SK-N-SH (cell line): ENCODE measurements around the gene CHD6. TPM values are rescaled to one million over a fixed set of nuclear protein-coding genes. Genes with fewer than 3 reads are reported as not detected.

Experiments used
- CTCF ChIA-PET: fragments of 300-600, 350-600 bp; formaldehyde crosslinking; extraction: SDS; loops from one replicate; lab custom pipeline; 2021; lab: Yijun Ruan, JAX
- POLR2A ChIA-PET: fragments of 350-600 bp; sonication (Branson Sonifier 250); formaldehyde crosslinking; extraction: SDS; loops from one replicate; lab custom pipeline; 2020; ENCODE audit warnings: antibody characterized with exemption, inconsistent platforms; lab: Yijun Ruan, JAX
- DNase-seq: peaks from one replicate; pipeline ENCODE4 v3.0.0; 2012
- H2AFZ ChIP-seq: fragments of 200-600 bp; sonication (generic); 2 replicates; pipeline ENCODE4 v1.8.1; 2016; ENCODE audit warnings: antibody characterized with exemption, mild to moderate bottlenecking, low read depth
- H3F3A ChIP-seq: fragments of 200-600 bp; sonication (generic); replicated peaks from 2 replicates; pipeline ENCODE3; 2016; ENCODE audit warnings: antibody characterized with exemption, mild to moderate bottlenecking; ENCODE audit not compliant: insufficient read depth
- H3K27ac ChIP-seq, 2 experiments: fragments of 200-500 bp in 1 of 2; fragments of 200-600 bp in 1 of 2; sonication (Bioruptor generic) in 1 of 2; sonication (generic), shearing (Covaris generic) in 1 of 2; 2 replicates each; pipeline versions ENCODE4 v1.5.1 to v1.6.1; 2014 to 2016; ENCODE audit warnings: low read depth in 2 of 2, inconsistent platforms in 1 of 2, low read length in 1 of 2, mild to moderate bottlenecking in 1 of 2, mixed read lengths in 1 of 2
- H3K27me3 ChIP-seq: fragments of 200-600 bp; sonication (generic), shearing (Covaris generic); 2 replicates; pipeline ENCODE4 v1.6.1; 2016; ENCODE audit warnings: mixed run types; ENCODE audit not compliant: insufficient read depth
- H3K36me3 ChIP-seq, 2 experiments: fragments of 200-500 bp in 1 of 2; fragments of 200-600 bp in 1 of 2; sonication (Bioruptor generic) in 1 of 2; sonication (generic) in 1 of 2; replicated peaks in 1 of 2; 2 replicates each; pipeline versions ENCODE3 to v1.5.1; 2014 to 2016; ENCODE audit warnings: low read length in 1 of 2, mild to moderate bottlenecking in 1 of 2; ENCODE audit not compliant: insufficient read depth in 2 of 2, control insufficient read depth in 1 of 2
- H3K4me1 ChIP-seq, 2 experiments: fragments of 200-500 bp in 1 of 2; fragments of 200-600 bp in 1 of 2; sonication (Bioruptor generic) in 1 of 2; sonication (generic), shearing (Covaris generic) in 1 of 2; 2 replicates each; pipeline versions ENCODE4 v1.5.1 to v1.6.1; 2014 to 2016; ENCODE audit warnings: low read depth in 1 of 2, low read length in 1 of 2, mixed run types in 1 of 2; ENCODE audit not compliant: insufficient read depth in 2 of 2, control insufficient read depth in 1 of 2
- H3K4me2 ChIP-seq: fragments of 200-600 bp; sonication (generic), shearing (Covaris generic); 2 replicates; pipeline ENCODE4 v1.6.1; 2017; ENCODE audit warnings: mixed run types
- H3K4me3 ChIP-seq, 2 experiments: fragments of 200-500 bp in 1 of 2; fragments of 200-600 bp in 1 of 2; sonication (Bioruptor generic) in 1 of 2; sonication (generic), shearing (Covaris generic) in 1 of 2; 2 replicates each; pipeline versions ENCODE4 v1.5.1 to v1.8.1; 2014 to 2016; ENCODE audit warnings: low read depth in 2 of 2, inconsistent platforms in 1 of 2, low read length in 1 of 2, mild to moderate bottlenecking in 1 of 2, mixed read lengths in 1 of 2, moderate library complexity in 1 of 2
- H3K79me2 ChIP-seq: fragments of 200-600 bp; sonication (generic); 2 replicates; pipeline ENCODE4 v1.8.1; 2017; ENCODE audit warnings: mild to moderate bottlenecking; ENCODE audit not compliant: insufficient read depth
- H3K9ac ChIP-seq: fragments of 200-600 bp; sonication (generic); 2 replicates; pipeline ENCODE4 v1.6.1; 2017; ENCODE audit warnings: mixed run types
- H3K9me2 ChIP-seq: fragments of 200-600 bp; sonication (generic); 2 replicates; pipeline ENCODE4 v1.6.1; 2017; ENCODE audit warnings: mixed run types
- H3K9me3 ChIP-seq: fragments of 200-600 bp; sonication (generic); 2 replicates; pipeline ENCODE4 v1.6.1; 2017; ENCODE audit warnings: mixed run types, mild to moderate bottlenecking, moderate library complexity
- H4K20me1 ChIP-seq: fragments of 200-600 bp; sonication (generic); 2 replicates; pipeline ENCODE4 v1.6.1; 2017; ENCODE audit warnings: mild to moderate bottlenecking, mixed run types; ENCODE audit not compliant: insufficient read depth
- CHD2 ChIP-seq: fragments of 150-350 bp; IDR thresholded peaks from 2 replicates; pipeline ENCODE4 v1.6.1; 2018; ENCODE audit warnings: low read length; ENCODE audit not compliant: partially characterized antibody
- ELF1 ChIP-seq: IDR thresholded peaks from 2 replicates; pipeline ENCODE4 v1.4.0; 2012
- FOSL2 ChIP-seq: IDR thresholded peaks from 2 replicates; pipeline ENCODE4 v1.4.0; 2012; ENCODE audit warnings: low read depth, mild to moderate bottlenecking, moderate library complexity, borderline replicate concordance
- FOXM1 ChIP-seq: IDR thresholded peaks from 2 replicates; pipeline ENCODE4 v1.4.0; 2012; ENCODE audit warnings: low read depth, mild to moderate bottlenecking
- GABPA ChIP-seq: IDR thresholded peaks from 2 replicates; pipeline ENCODE4 v1.4.0; 2012; ENCODE audit warnings: low read depth, mild to moderate bottlenecking
- MAX ChIP-seq: IDR thresholded peaks from 2 replicates; pipeline ENCODE4 v1.4.0; 2012; ENCODE audit warnings: low read depth
- NFIC ChIP-seq: IDR thresholded peaks from 2 replicates; pipeline ENCODE4 v1.4.0; 2012; ENCODE audit warnings: borderline replicate concordance
- PBX3 ChIP-seq: IDR thresholded peaks from 2 replicates; pipeline ENCODE4; 2012
- POLR2AphosphoS5 ChIP-seq: IDR thresholded peaks from 2 replicates; pipeline ENCODE4 v1.6.1; 2012; ENCODE audit warnings: low read depth, low read length
- RAD21 ChIP-seq: IDR thresholded peaks from 2 replicates; pipeline ENCODE4 v1.6.1; 2012; ENCODE audit warnings: mild to moderate bottlenecking, low read length
- RCOR1 ChIP-seq: fragments of 150-350 bp; IDR thresholded peaks from 2 replicates; pipeline ENCODE4 v1.6.1; 2017; ENCODE audit warnings: antibody characterized with exemption, low read length
- RFX5 ChIP-seq: IDR thresholded peaks from 2 replicates; pipeline ENCODE4 v1.6.1; 2012; ENCODE audit warnings: mild to moderate bottlenecking, improper control_type of control experiment, low read length
- RXRA ChIP-seq: IDR thresholded peaks from 2 replicates; pipeline ENCODE4 v1.4.0; 2012; ENCODE audit warnings: low read depth, mild to moderate bottlenecking, borderline replicate concordance
- SMC3 ChIP-seq: IDR thresholded peaks from 2 replicates; pipeline ENCODE4 v1.6.1; 2012; ENCODE audit warnings: low read depth, low read length, improper control_type of control experiment
- TAF1 ChIP-seq: IDR thresholded peaks from 2 replicates; pipeline ENCODE4 v1.6.1; 2012; ENCODE audit warnings: low read depth, mild to moderate bottlenecking, low read length, moderate library complexity, borderline replicate concordance
- TCF12 ChIP-seq: IDR thresholded peaks from 2 replicates; pipeline ENCODE4 v1.4.0; 2012
- TEAD4 ChIP-seq: IDR thresholded peaks from 2 replicates; pipeline ENCODE4 v1.4.0; 2012; ENCODE audit warnings: mild to moderate bottlenecking, borderline replicate concordance; ENCODE audit not compliant: insufficient read depth
- USF1 ChIP-seq: IDR thresholded peaks from 2 replicates; pipeline ENCODE4 v1.4.0; 2012; ENCODE audit warnings: low read depth, borderline replicate concordance
- WGBS: methylation state at CpG from one replicate; pipeline ENCODE4 v1.1.6; 2017; ENCODE audit warnings: low lambda C conversion rate; 5-methylcytosine and 5-hydroxymethylcytosine counted together
- polyA plus RNA-seq, 3 experiments: library from polyadenylated mRNA; depleted of rRNA; stranded (reverse); fragments of >200 nt; gene quantifications; 2 replicates each; pipeline ENCODE4 v1.2.3, GENCODE V29; 2012
- TF ChIP-seq, protein P1 (sequence below): IDR thresholded peaks from 2 replicates; pipeline ENCODE4 v1.6.1; 2012; ENCODE audit warnings: mild to moderate bottlenecking, low read depth, low read length, moderate library complexity
- TF ChIP-seq, protein P2 (sequence below): fragments of 150-350 bp; IDR thresholded peaks from 2 replicates; pipeline ENCODE4 v1.6.1; 2016; ENCODE audit warnings: mild to moderate bottlenecking, low read depth, low read length
- TF ChIP-seq, protein P3 (sequence below): fragments of 150-350 bp; IDR thresholded peaks from 2 replicates; pipeline ENCODE4 v1.6.1; 2017; ENCODE audit warnings: antibody characterized with exemption, low read length, low read depth, borderline replicate concordance

The CHD6 gene
- polyA plus RNA-seq, 1 of the 3 experiments (the other 2 are of a cell fraction): 7.1 TPM

DNA sequence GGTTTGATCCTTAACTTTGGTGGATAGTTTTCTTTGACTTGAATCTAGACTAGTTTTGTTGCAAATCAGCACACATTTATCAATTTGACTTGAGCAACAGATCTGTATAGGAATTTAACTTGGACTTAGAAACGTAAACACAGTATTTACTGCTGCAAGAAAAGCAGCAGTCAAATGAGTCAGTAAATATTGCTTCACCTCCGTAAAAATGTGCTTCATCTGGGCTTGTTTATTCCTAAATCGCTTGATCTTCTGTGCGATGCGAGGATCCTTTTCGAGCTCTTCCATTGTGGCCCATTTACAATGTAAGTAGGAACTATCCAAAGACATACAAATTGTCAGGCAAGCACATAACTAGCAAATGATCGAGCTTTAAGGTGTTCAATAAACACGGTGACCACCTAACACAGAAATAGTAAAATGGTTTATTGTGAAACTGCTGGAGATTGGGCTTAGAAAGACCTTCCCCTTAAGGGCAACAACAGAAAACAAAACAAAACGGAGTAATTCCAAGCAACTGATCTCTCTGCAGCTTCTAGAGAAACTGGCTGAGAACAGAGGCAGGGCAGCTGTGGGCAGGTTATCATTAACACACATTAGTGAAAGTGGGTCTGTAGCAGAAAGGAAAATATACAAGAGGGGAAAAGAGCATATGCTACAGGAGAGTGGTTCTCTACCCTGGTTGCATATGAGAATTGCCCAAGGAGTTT is 120.8 kb downstream of the CHD6 start (continued):
- TF ChIP-seq, protein P1, sequence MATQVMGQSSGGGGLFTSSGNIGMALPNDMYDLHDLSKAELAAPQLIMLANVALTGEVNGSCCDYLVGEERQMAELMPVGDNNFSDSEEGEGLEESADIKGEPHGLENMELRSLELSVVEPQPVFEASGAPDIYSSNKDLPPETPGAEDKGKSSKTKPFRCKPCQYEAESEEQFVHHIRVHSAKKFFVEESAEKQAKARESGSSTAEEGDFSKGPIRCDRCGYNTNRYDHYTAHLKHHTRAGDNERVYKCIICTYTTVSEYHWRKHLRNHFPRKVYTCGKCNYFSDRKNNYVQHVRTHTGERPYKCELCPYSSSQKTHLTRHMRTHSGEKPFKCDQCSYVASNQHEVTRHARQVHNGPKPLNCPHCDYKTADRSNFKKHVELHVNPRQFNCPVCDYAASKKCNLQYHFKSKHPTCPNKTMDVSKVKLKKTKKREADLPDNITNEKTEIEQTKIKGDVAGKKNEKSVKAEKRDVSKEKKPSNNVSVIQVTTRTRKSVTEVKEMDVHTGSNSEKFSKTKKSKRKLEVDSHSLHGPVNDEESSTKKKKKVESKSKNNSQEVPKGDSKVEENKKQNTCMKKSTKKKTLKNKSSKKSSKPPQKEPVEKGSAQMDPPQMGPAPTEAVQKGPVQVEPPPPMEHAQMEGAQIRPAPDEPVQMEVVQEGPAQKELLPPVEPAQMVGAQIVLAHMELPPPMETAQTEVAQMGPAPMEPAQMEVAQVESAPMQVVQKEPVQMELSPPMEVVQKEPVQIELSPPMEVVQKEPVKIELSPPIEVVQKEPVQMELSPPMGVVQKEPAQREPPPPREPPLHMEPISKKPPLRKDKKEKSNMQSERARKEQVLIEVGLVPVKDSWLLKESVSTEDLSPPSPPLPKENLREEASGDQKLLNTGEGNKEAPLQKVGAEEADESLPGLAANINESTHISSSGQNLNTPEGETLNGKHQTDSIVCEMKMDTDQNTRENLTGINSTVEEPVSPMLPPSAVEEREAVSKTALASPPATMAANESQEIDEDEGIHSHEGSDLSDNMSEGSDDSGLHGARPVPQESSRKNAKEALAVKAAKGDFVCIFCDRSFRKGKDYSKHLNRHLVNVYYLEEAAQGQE: no peak
- TF ChIP-seq PBX3 (no peak), GABPA (no peak), RFX5 (no peak), CHD2 (no peak), FOXM1 (no peak), FOSL2 (no peak)

DNA sequence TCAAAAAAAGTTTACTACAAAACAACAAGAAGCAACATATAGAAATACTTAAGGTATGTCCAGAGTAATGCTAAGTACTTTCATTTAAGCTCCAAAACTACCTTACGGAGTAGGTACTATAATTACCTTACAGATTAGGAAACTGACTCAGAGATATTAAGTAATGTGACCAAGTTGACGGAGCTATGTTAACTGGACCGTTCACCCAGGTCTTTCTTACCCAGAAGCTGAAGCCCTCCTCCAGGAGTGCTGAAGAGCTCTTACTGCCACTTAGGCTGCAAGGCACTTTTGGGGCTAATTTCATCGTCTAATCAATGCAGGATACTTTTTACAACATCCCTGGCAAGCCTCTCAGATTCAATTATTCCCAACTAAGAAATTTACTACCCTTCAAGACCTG is 123.7 kb downstream of the CHD6 start:
- Histone ChIP-seq H3K36me3 (peaks cover 47 to 57% of the 10 kb centered on the region in 2 experiments), H3K4me3 (no peak overlapping the region), H3K4me2 (no peak overlapping the region), H3K79me2 (no peaks in the 10 kb centered on the region), H4K20me1 (0 out of 2 replicates have a peak, but pooled peaks cover 4% of the 10 kb centered on the region), H3K4me1 (no peaks in the 10 kb centered on the region; a peak in 1 of 4 replicates), H3K27me3 (no peaks in the 10 kb centered on the region), H3K9ac (no peak overlapping the region), H2AFZ (no peak overlapping the region), H3K27ac (no peak overlapping the region), H3K9me3 (no peaks in the 10 kb centered on the region), H3F3A (no peaks in the 10 kb centered on the region), H3K9me2 (no peaks in the 10 kb centered on the region)
- CTCF ChIA-PET: no interaction called here
- WGBS: 93% methylated on average over 4 of the region's 4 CpGs
- POLR2A ChIA-PET: no interaction called here
- no peak for DNase-seq
- TF ChIP-seq NFIC (no peak), FOSL2 (no peak), POLR2AphosphoS5 (no peak), RAD21 (no peak), ELF1 (no peak), CHD2 (no peak), SMC3 (no peak), GABPA (no peak), TAF1 (no peak), RXRA (no peak), MAX (no peak), TEAD4 (no peak), USF1 (no peak), TCF12 (no peak), RCOR1 (no peak)
- TF ChIP-seq, protein P2, sequence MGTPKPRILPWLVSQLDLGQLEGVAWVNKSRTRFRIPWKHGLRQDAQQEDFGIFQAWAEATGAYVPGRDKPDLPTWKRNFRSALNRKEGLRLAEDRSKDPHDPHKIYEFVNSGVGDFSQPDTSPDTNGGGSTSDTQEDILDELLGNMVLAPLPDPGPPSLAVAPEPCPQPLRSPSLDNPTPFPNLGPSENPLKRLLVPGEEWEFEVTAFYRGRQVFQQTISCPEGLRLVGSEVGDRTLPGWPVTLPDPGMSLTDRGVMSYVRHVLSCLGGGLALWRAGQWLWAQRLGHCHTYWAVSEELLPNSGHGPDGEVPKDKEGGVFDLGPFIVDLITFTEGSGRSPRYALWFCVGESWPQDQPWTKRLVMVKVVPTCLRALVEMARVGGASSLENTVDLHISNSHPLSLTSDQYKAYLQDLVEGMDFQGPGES: no peak
- TF ChIP-seq, protein P3, sequence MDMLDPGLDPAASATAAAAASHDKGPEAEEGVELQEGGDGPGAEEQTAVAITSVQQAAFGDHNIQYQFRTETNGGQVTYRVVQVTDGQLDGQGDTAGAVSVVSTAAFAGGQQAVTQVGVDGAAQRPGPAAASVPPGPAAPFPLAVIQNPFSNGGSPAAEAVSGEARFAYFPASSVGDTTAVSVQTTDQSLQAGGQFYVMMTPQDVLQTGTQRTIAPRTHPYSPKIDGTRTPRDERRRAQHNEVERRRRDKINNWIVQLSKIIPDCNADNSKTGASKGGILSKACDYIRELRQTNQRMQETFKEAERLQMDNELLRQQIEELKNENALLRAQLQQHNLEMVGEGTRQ: no peak
